K562 (cell line): Measurements from ENCODE around the gene AKAP6. TPM values are rescaled to one million over a fixed set of nuclear protein-coding genes. Genes with fewer than 3 reads are reported as not detected.

Experiments
- ATAC-seq: fragments of 200-7000 bp; cut with Tn5 transposase; 3 replicates; pipeline ENCODE4 v1.9.1; 2020; ENCODE audit warnings: moderate library complexity
- BruUV-seq: library from RNA; stranded (reverse); fragments of 400-500 nt; replicated peaks from 2 replicates; lab custom pipeline; 2021; lab: Mats Ljungman, UMichigan
- CTCF ChIA-PET: fragments of 300-600 bp; formaldehyde crosslinking; extraction: SDS; loops from one replicate; lab custom pipeline; 2021; ENCODE audit warnings: low intra/inter-chr PET ratio; lab: Yijun Ruan, JAX
- POLR2A ChIA-PET: fragments of 300-600, 350-650 bp; sonication (Branson Sonifier 250); formaldehyde crosslinking; extraction: SDS; loops from one replicate; lab custom pipeline; 2021; ENCODE audit warnings: antibody characterized with exemption, inconsistent platforms; lab: Yijun Ruan, JAX
- DNase-seq, 4 experiments: peaks; one replicate each; pipeline versions ENCODE4 v3.0.0 to v3.0.0-alpha.2; 2011 to 2018; ENCODE audit warnings: low spot score in 3 of 4, mixed read lengths in 3 of 4; ENCODE audit errors: extremely low read depth in 1 of 4
- FAIRE-seq: peaks from 2 replicates; lab custom pipeline; 2011; peaks lifted over from hg19 to GRCh38; lab: Jason Lieb, UNC
- H2AFZ ChIP-seq: 2 replicates; pipeline ENCODE4 v1.6.0; 2011; ENCODE audit warnings: low read depth, low read length, control low read depth, inconsistent platforms
- H3K27ac ChIP-seq: fragments of 200-600 bp; 3 replicates; pipeline ENCODE4 v1.8.0; 2011; ENCODE audit warnings: low read depth, mild to moderate bottlenecking, control low read depth, inconsistent platforms, low read length, moderate library complexity, mixed read lengths; ENCODE audit errors: extremely low read depth
- H3K27me3 ChIP-seq, 2 experiments: fragments of 300-600 bp in 1 of 2; 2 replicates in 1 of 2; 3 replicates in 1 of 2; pipeline versions ENCODE4 v1.6.0 to v1.8.0; 2011; ENCODE audit warnings: inconsistent platforms in 2 of 2, low read length in 2 of 2, mild to moderate bottlenecking in 1 of 2, mixed read lengths in 1 of 2, moderate library complexity in 1 of 2; ENCODE audit not compliant: control insufficient read depth in 2 of 2, insufficient read depth in 2 of 2
- H3K36me3 ChIP-seq: fragments of 300-600 bp; 3 replicates; pipeline ENCODE4 v1.8.0; 2011; ENCODE audit warnings: mild to moderate bottlenecking, low read length, inconsistent platforms; ENCODE audit not compliant: control insufficient read depth, insufficient read depth
- H3K4me1 ChIP-seq, 2 experiments: fragments of 200-600 bp in 1 of 2; replicated peaks in 1 of 2; 2 replicates in 1 of 2; 3 replicates in 1 of 2; pipeline versions ENCODE4 v1.5.1 to v1.8.0; 2011; ENCODE audit warnings: inconsistent platforms in 2 of 2, low read length in 2 of 2, mild to moderate bottlenecking in 1 of 2, mixed read lengths in 1 of 2, moderate library complexity in 1 of 2; ENCODE audit not compliant: control insufficient read depth in 2 of 2, insufficient read depth in 2 of 2
- H3K4me2 ChIP-seq: 2 replicates; pipeline ENCODE4 v1.6.1; 2011; ENCODE audit warnings: low read length, control low read depth, inconsistent platforms, mixed read lengths; ENCODE audit not compliant: insufficient read depth
- H3K4me3 ChIP-seq: fragments of 200-600 bp; sonication (generic), shearing (Covaris generic); 2 replicates; pipeline ENCODE4 v1.5.1; 2016; ENCODE audit warnings: control low read depth, inconsistent platforms
- H3K79me2 ChIP-seq: fragments of 200-600 bp; 3 replicates; pipeline ENCODE4 v1.8.0; 2011; ENCODE audit warnings: low read length, inconsistent platforms; ENCODE audit not compliant: control insufficient read depth, insufficient read depth
- H3K9ac ChIP-seq, 2 experiments: 2 replicates each; pipeline versions ENCODE4 v1.6.0 to v1.6.1; 2011; ENCODE audit warnings: low read depth in 2 of 2, low read length in 2 of 2, control low read depth in 1 of 2, inconsistent platforms in 1 of 2, mild to moderate bottlenecking in 1 of 2, mixed read lengths in 1 of 2; ENCODE audit not compliant: insufficient read depth in 1 of 2
- H3K9me1 ChIP-seq: one replicate; pipeline ENCODE4 v1.6.0; 2011; ENCODE audit warnings: inconsistent platforms, mild to moderate bottlenecking, low read length, moderate library complexity; ENCODE audit not compliant: control insufficient read depth, insufficient read depth
- H3K9me3 ChIP-seq: replicated peaks from 2 replicates; pipeline ENCODE4 v1.5.1; 2011; ENCODE audit warnings: low read depth, low read length, inconsistent platforms; ENCODE audit not compliant: control insufficient read depth, insufficient read depth
- H4K20me1 ChIP-seq: replicated peaks from 2 replicates; pipeline ENCODE4 v1.6.1; 2011; ENCODE audit warnings: low read length, inconsistent platforms, mixed read lengths; ENCODE audit not compliant: control insufficient read depth, insufficient read depth
- RREB1 ChIP-seq: fragments of 250-450 bp; sonication (Bioruptor Pico); IDR thresholded peaks from 2 replicates; pipeline ENCODE4 v1.4.0; 2020
- ZBTB2 ChIP-seq: fragments of 450-650 bp; IDR thresholded peaks from 2 replicates; pipeline ENCODE4 v1.6.1; 2016; ENCODE audit warnings: antibody characterized with exemption
- WGBS: fragments of 100-300 bp; shearing (Covaris generic); methylation state at CpG from one replicate; pipeline ENCODE4 v1.1.6; 2016; ENCODE audit warnings: low coverage, mixed read lengths; ENCODE audit not compliant: insufficient coverage; ENCODE audit errors: missing lambda C conversion rate; 5-methylcytosine and 5-hydroxymethylcytosine counted together
- in situ Hi-C: fragments of 300-500 bp; cut with MboI; formaldehyde crosslinking; loops from 4 replicates; pipeline ENCODE4 v1.15.0; 2018; ENCODE audit warnings: inconsistent platforms, mixed read lengths
- intact Hi-C: fragments of 100-400 bp; cut with micrococcal nuclease; formaldehyde crosslinking; loops from 2 replicates; pipeline ENCODE4 v1.14.2; 2022
- polyA plus RNA-seq, 8 experiments: library from polyadenylated mRNA; depleted of rRNA in 4 of 8; stranded (reverse) in 5 of 8; unstranded in 3 of 8; fragments of >200 nt; fragmentation: Nextera tagmentation in 2 of 8; fragmentation: Illumina TruSeq in 1 of 8; extraction: Ambion mirVana in 2 of 8; extraction: Trizol in 1 of 8; gene quantifications; 2 replicates each; pipeline versions ENCODE4 v1.2.1 to v1.2.3, GENCODE V29; 2011 to 2014; ENCODE audit warnings: inconsistent platforms in 1 of 8, missing spikeins in 1 of 8
- total RNA-seq, 7 experiments: library from RNA; depleted of rRNA in 6 of 7; stranded (reverse); fragments of >200 nt in 6 of 7; fragmentation: Illumina TruSeq in 2 of 7; extraction: Trizol in 2 of 7; gene quantifications; 2 replicates each; pipeline versions ENCODE4 v1.2.1 to v1.2.3, GENCODE V29; 2011 to 2021; ENCODE audit warnings: low replicate concordance in 1 of 7

Gene AKAP6
- total and polyA plus RNA-seq, 9 of the 15 experiments (the other 6 are each of a cell fraction or from before 2014, with no cell fraction given), result 0.03 to 1.7 (median 0.48) TPM

- Histone ChIP-seq H3K4me3 (no peak overlapping the region), H3K79me2 (no peaks in the 10 kb centered on the region), H3K9me3 (no peaks in the 10 kb centered on the region), H2AFZ (no peak overlapping the region)
- TF ChIP-seq RREB1 (no peak), ZBTB2 (no peak)
- TF ChIP-seq, all 486 proteins: peak for 0
- Histone ChIP-seq H3K9ac (no peak overlapping the region), H4K20me1 (no peaks in the 10 kb centered on the region), H3K27ac (no peak overlapping the region), H3K9me1 (no peaks in the 10 kb centered on the region), H3K36me3 (no peaks in the 10 kb centered on the region), H3K4me2 (no peak overlapping the region), H3K4me1 (no peaks in the 10 kb centered on the region), H3K27me3 (no peaks in the 10 kb centered on the region)
- FAIRE-seq (no peak), ATAC-seq (no peak), DNase-seq (no peak)
- in situ Hi-C loops (no loop called here), intact Hi-C loops (no loop called here)
- BruUV-seq, result no TSS peak
- WGBS, result 7% methylated on average over 1 of the region's 1 CpG
- CTCF ChIA-PET, result no interaction called here
- POLR2A ChIA-PET, result no interaction called here
Observed at GRCh38 chr14:32728526-32728925, 399.4 kb downstream of the AKAP6 start.
